DMS53 (cell line): ENCODE data around the gene PNKP.
A peak's percentile ranks its signal among the peaks of the same experiment; 100 is the strongest.

ENCODE experiments used
- DNase-seq: peaks from one replicate; lab custom pipeline; 2025; lab: John Stamatoyannopoulos, UW

The PNKP gene

GRCh38 chr19:49860336-49861102, 6.9 kb downstream of the PNKP start:
- no peak for DNase-seq

GRCh38 chr19:49859682-49860335, 7.6 kb downstream of the PNKP start:
- peak; percentile 16 for DNase-seq

GRCh38 chr19:49858088-49858985, 9.0 kb downstream of the PNKP start:
- peak; percentile 35 for DNase-seq

- no peak for DNase-seq
Observed at GRCh38 chr19:49857838-49858087, 9.6 kb downstream of the PNKP start.

GRCh38 chr19:49857061-49857837, 10.1 kb downstream of the PNKP start:
- DNase-seq = no peak

GRCh38 chr19:49856574-49857021, 10.8 kb downstream of the PNKP start:
- no peak for DNase-seq

GRCh38 chr19:49855676-49856573, 11.5 kb downstream of the PNKP start:
- peak; percentile 41 for DNase-seq

GRCh38 chr19:49855277-49855675, 12.1 kb downstream of the PNKP start:
- no peak for DNase-seq

GRCh38 chr19:49854378-49855263, 12.8 kb downstream of the PNKP start:
- no peak for DNase-seq

- DNase-seq = no peak
Observed at GRCh38 chr19:49853852-49854377, 13.5 kb downstream of the PNKP start.

GRCh38 chr19:49852631-49853126, 14.7 kb downstream of the PNKP start:
- DNase-seq = peak; percentile 27

- DNase-seq = peak; percentile 67
Observed at GRCh38 chr19:49851456-49852259, 15.7 kb downstream of the PNKP start.

GRCh38 chr19:49850487-49851342, 16.7 kb downstream of the PNKP start, which contains the start of gene PTOV1:
Gene PTOV1, plus strand, starts transcription at chr19:49851159.
- peak; percentile 95 for DNase-seq

GRCh38 chr19:49850221-49850486, 17.2 kb downstream of the PNKP start:
- no peak for DNase-seq

- DNase-seq = peak; percentile 73
Observed at GRCh38 chr19:49849433-49850220, 17.7 kb downstream of the PNKP start.

GRCh38 chr19:49848938-49849337, 18.4 kb downstream of the PNKP start:
- peak; percentile 34 for DNase-seq
